ENCODE measurements around the gene RSPO1. TPM values are rescaled to one million over a fixed set of nuclear protein-coding genes. Genes with fewer than 3 reads are reported as not detected.

The RSPO1 gene
- total RNA-seq, 1 donor from 2014 or later = not detected

DNA sequence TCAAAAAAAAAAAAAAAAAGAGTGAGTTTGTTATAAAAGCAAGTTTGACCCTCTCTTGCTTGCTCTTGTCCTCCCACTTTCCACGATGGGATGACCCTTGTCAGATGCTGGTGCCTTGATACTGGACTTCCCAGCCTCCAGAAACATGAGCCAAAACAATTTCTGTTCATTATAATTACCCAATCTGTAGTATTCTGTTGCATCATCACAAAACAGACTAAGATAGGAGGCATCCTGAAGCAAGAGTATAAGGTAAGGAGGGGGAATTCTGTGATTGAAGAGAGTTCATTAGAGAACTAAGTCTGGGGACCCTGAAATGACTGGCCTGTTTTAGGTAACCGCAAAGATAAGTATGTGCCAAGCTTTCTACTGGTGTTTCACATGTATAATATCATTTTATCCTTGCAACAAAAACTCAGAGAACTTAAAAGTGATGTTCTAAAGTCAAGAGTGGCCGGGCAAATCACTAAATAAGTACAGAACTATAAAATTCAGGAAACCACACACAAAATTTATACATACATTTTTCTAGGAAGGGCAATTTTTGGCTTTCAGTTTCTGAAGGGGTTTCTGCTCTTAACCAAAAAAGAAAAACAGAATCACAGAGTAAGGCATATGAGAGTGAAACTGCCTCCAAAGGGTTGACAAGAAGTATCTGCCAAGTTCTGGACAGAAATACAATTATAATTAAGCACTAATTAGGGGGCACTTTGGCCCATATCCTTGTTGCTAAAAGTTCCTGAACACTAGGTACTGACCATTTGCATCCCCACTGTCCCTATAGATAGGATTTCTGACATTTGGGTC, 64.0 kb downstream of the RSPO1 start:
- intact Hi-C loops (cut with micrococcal nuclease) = loop anchor here (1.0 kb wide), 1 partner anchor 16 kb away; the partner anchor contains the start of gene SNIP1

DNA sequence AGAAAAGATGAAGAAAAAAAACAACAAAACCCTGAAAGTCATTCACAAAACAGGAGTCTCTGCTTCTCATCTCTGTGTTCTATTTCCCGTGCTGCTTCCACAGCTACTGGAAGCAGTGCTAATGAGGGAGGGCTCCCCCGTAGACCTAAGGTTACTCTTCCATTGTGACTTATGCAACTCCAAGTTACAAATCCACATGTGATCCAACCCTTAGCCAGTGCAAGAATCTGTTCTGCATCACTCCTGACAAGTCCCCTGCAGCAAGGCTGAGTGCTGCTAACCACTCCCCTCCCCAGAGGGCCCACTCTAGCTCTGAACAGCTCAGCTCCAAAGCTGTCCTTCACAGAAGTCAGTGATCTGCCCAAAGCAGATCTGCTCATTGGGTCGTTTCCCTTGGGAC, 67.7 kb downstream of the RSPO1 start:
- intact Hi-C loops (cut with micrococcal nuclease) = no loop called here

DNA sequence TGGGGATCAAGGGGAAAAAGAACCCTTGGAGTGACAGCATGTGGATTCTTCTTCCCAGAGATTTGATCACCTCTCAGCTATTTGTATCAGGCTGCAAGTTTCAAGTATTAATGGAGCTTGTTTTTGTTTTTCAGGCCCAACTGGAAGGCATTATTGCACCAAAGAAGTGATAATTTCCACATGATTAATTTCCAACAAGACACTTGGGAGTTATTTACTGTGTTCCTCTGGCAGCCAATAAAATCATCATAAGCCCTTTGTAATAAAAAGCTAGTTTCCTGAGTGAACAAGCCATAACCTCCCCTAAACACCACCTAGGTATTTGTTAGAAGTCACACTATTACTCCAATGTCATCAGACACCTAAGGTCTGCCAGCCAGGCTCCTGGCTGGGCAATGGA, 69.8 kb downstream of the RSPO1 start:
- intact Hi-C loops (cut with micrococcal nuclease) = no loop called here

DNA sequence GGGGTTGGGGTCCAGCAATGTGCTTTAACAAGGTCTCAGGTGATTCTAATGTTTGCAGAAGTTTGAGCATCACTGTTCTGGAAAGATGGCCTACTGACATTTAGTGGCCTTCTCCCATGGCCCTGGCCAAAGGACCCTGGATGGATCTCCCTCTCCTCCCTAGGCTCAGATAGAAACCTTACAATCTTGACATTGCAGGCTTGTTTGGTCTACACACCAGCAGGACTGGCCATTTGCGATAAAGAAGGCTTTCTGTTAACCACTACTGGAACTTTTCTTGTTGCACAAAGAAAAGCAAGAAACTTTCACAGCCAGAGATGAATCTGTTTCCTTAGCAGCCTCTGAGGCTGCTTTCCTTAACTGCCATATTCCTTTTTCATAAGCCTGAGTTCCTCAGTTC, 71.7 kb downstream of the RSPO1 start:
- intact Hi-C loops (cut with micrococcal nuclease) = no loop called here

Other genes with a start within 250 kb of the RSPO1 start
- gene ZC3H12A, start 160.3 kb downstream of the RSPO1 start, total RNA-seq = 58.3 and 62.6 TPM in 2 replicates
- gene MEAF6, start 120.1 kb downstream of the RSPO1 start, total RNA-seq = 51.3 and 54.9 TPM in 2 replicates
- gene SNIP1, start 80.6 kb downstream of the RSPO1 start, total RNA-seq = 29.8 and 30.5 TPM in 2 replicates
- 0.32 TPM in 1 of 2 replicates, not detected in the other for gene DNALI1, start 78.0 kb downstream of the RSPO1 start, total RNA-seq
- gene GNL2, start 39.0 kb downstream of the RSPO1 start, total RNA-seq = 70.7 and 71.4 TPM in 2 replicates
- 42.8 and 43.2 TPM in 2 replicates for gene CDCA8, start 57.6 kb upstream of the RSPO1 start, total RNA-seq
- 0.05 TPM in 1 of 2 replicates, not detected in the other for gene EPHA10, start 130.2 kb upstream of the RSPO1 start, total RNA-seq
- 3.4 and 3.7 TPM in 2 replicates for gene MANEAL, start 159.0 kb upstream of the RSPO1 start, total RNA-seq
- gene C1orf122, start 172.9 kb upstream of the RSPO1 start, total RNA-seq = 19.9 and 21.9 TPM in 2 replicates
- gene YRDC, start 173.3 kb upstream of the RSPO1 start, total RNA-seq = 28.8 and 31.3 TPM in 2 replicates
- gene MTF1, start 224.7 kb upstream of the RSPO1 start, total RNA-seq = 23.2 and 31.7 TPM in 2 replicates

All from T-helper 1 cell treated with Interleukin-12 subunit alpha and Interleukin-12 subunit beta and Interleukin-4 antibody, amounts not matched to agents 30 ng/mL and 1 ng/mL, for 36 hours (primary cell).